Measurements from ENCODE around the gene ZRANB1.

DNA sequence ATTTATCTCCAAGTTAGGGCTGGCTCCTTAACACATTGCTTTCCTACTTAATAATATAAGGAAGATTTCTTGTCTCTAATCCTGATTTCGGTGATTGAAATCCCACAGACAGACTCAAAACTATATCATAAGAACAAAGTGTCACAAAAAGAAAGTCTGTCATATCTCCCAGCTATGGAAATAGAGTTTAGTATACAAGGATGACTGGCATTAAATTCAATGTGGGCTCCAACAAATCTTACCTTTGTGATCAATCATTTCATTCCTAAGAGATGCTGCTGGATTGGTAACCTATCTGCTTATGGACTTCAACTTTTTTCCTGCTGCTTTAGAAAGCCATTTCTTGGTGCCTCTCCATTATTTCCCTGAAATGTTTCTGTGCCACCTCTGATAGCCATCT lies 39.5 kb upstream of the ZRANB1 start:
- no peak for TF ChIP-seq BACH2 (CRISPR knock-in tag; IDR thresholded peaks at IDR 0.05; ENCODE audit: borderline replicate concordance)
- TF ChIP-seq TCF4 (CRISPR knock-in tag; IDR thresholded peaks at IDR 0.05; ENCODE audit: borderline replicate concordance): no peak
- TF ChIP-seq TOX (CRISPR knock-in tag; IDR thresholded peaks at IDR 0.05; ENCODE audit: borderline replicate concordance): no peak
- TF ChIP-seq ARNTL (CRISPR knock-in tag; IDR thresholded peaks at IDR 0.05; ENCODE audit: borderline replicate concordance, low read depth): no peak
- TF ChIP-seq ZC3H10 (CRISPR knock-in tag; IDR thresholded peaks at IDR 0.05): no peak
- TF ChIP-seq, protein P1, sequence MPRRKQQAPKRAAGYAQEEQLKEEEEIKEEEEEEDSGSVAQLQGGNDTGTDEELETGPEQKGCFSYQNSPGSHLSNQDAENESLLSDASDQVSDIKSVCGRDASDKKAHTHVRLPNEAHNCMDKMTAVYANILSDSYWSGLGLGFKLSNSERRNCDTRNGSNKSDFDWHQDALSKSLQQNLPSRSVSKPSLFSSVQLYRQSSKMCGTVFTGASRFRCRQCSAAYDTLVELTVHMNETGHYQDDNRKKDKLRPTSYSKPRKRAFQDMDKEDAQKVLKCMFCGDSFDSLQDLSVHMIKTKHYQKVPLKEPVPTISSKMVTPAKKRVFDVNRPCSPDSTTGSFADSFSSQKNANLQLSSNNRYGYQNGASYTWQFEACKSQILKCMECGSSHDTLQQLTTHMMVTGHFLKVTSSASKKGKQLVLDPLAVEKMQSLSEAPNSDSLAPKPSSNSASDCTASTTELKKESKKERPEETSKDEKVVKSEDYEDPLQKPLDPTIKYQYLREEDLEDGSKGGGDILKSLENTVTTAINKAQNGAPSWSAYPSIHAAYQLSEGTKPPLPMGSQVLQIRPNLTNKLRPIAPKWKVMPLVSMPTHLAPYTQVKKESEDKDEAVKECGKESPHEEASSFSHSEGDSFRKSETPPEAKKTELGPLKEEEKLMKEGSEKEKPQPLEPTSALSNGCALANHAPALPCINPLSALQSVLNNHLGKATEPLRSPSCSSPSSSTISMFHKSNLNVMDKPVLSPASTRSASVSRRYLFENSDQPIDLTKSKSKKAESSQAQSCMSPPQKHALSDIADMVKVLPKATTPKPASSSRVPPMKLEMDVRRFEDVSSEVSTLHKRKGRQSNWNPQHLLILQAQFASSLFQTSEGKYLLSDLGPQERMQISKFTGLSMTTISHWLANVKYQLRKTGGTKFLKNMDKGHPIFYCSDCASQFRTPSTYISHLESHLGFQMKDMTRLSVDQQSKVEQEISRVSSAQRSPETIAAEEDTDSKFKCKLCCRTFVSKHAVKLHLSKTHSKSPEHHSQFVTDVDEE (CRISPR knock-in tag; IDR thresholded peaks at IDR 0.05): no peak
- TF ChIP-seq, protein P2, sequence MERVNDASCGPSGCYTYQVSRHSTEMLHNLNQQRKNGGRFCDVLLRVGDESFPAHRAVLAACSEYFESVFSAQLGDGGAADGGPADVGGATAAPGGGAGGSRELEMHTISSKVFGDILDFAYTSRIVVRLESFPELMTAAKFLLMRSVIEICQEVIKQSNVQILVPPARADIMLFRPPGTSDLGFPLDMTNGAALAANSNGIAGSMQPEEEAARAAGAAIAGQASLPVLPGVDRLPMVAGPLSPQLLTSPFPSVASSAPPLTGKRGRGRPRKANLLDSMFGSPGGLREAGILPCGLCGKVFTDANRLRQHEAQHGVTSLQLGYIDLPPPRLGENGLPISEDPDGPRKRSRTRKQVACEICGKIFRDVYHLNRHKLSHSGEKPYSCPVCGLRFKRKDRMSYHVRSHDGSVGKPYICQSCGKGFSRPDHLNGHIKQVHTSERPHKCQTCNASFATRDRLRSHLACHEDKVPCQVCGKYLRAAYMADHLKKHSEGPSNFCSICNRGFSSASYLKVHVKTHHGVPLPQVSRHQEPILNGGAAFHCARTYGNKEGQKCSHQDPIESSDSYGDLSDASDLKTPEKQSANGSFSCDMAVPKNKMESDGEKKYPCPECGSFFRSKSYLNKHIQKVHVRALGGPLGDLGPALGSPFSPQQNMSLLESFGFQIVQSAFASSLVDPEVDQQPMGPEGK (CRISPR knock-in tag; IDR thresholded peaks at IDR 0.05; ENCODE audit: borderline replicate concordance): no peak
- no peak for TF ChIP-seq ZNF565 (CRISPR knock-in tag; conservative IDR thresholded peaks at IDR 0.05; ENCODE audit: low read depth)
- TF ChIP-seq RARB (CRISPR knock-in tag; IDR thresholded peaks at IDR 0.05): no peak
- TF ChIP-seq CSDC2 (CRISPR knock-in tag; IDR thresholded peaks at IDR 0.05): no peak
- TF ChIP-seq, protein P3, sequence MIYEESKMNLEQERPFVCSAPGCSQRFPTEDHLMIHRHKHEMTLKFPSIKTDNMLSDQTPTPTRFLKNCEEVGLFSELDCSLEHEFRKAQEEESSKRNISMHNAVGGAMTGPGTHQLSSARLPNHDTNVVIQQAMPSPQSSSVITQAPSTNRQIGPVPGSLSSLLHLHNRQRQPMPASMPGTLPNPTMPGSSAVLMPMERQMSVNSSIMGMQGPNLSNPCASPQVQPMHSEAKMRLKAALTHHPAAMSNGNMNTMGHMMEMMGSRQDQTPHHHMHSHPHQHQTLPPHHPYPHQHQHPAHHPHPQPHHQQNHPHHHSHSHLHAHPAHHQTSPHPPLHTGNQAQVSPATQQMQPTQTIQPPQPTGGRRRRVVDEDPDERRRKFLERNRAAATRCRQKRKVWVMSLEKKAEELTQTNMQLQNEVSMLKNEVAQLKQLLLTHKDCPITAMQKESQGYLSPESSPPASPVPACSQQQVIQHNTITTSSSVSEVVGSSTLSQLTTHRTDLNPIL (CRISPR knock-in tag; IDR thresholded peaks at IDR 0.05; ENCODE audit: low read depth): no peak

Measured in SK-N-SH treated with all-trans-retinoic acid at 6 μM for 48 hours (cell line).